Measurements from ENCODE around the gene AAK1. TPM values are rescaled to one million over a fixed set of nuclear protein-coding genes. Genes with fewer than 3 reads are reported as not detected.
"Not testable (repeated sequence)": the region's sequence is repeated elsewhere in the genome, so short reads cannot be mapped to it uniquely, and the experiment has no call there.

The AAK1 gene
- total and polyA plus RNA-seq, 7 donors, result 7.8 to 95.2 (median 52.5) TPM

- intact Hi-C loops (cut with DNase I), result no loop called here
- H3K4me3 ChIP-seq, result peak overlapping the region; percentile 1
- TF ChIP-seq, protein P1, sequence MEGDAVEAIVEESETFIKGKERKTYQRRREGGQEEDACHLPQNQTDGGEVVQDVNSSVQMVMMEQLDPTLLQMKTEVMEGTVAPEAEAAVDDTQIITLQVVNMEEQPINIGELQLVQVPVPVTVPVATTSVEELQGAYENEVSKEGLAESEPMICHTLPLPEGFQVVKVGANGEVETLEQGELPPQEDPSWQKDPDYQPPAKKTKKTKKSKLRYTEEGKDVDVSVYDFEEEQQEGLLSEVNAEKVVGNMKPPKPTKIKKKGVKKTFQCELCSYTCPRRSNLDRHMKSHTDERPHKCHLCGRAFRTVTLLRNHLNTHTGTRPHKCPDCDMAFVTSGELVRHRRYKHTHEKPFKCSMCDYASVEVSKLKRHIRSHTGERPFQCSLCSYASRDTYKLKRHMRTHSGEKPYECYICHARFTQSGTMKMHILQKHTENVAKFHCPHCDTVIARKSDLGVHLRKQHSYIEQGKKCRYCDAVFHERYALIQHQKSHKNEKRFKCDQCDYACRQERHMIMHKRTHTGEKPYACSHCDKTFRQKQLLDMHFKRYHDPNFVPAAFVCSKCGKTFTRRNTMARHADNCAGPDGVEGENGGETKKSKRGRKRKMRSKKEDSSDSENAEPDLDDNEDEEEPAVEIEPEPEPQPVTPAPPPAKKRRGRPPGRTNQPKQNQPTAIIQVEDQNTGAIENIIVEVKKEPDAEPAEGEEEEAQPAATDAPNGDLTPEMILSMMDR (IDR thresholded peaks at IDR 0.05), result no peak
- 26 to 53% (median 33%) methylated on average over 1 of the region's 1 CpG for whole genome bisulfite sequencing, 3 donors
- H3K36me3 ChIP-seq (ENCODE audit: insufficient read depth in 1 of 2, low read depth in 1 of 2), result no peaks in the 10 kb centered on the region
- peaks cover 41% of the 10 kb centered on the region for H3K4me1 ChIP-seq
- no peaks in the 10 kb centered on the region for H3K27me3 ChIP-seq (ENCODE audit: insufficient read depth in 3 of 3, low read length in 2 of 3)
- no peaks in the 10 kb centered on the region for H3K9me3 ChIP-seq
- peak in 3 of 4 donors; percentile 30 to 59 (median 36) for ATAC-seq
- H3K27ac ChIP-seq, result peak overlapping the region; percentile 11
- no peak for DNase-seq
Observed at GRCh38 chr2:69624611-69625010, 18.9 kb downstream of the AAK1 start.

GRCh38 chr2:69624131-69624530 is 19.4 kb downstream of the AAK1 start:
- Histone ChIP-seq H3K4me1 (peaks cover 40% of the 10 kb centered on the region), H3K27ac (no peak overlapping the region)
- WGBS, 3 donors, result 61 to 71% (median 68%) methylated on average over 1 of the region's 1 CpG

GRCh38 chr2:69623236-69623635 is 20.3 kb downstream of the AAK1 start:
- WGBS, 3 donors, result 90 to 98% (median 94%) methylated on average over 7 of the region's 7 CpGs
- DNase-seq, result no peak
- no peaks in the 10 kb centered on the region for H3K27me3 ChIP-seq (ENCODE audit: insufficient read depth in 3 of 3, low read length in 2 of 3)
- no peak for ATAC-seq
- H3K27ac ChIP-seq, result no peak overlapping the region
- no peaks in the 10 kb centered on the region for H3K36me3 ChIP-seq (ENCODE audit: insufficient read depth in 1 of 2, low read depth in 1 of 2)
- TF ChIP-seq, protein P1 (IDR thresholded peaks at IDR 0.05), result no peak
- H3K9me3 ChIP-seq, result no peaks in the 10 kb centered on the region
- no peak overlapping the region for H3K4me3 ChIP-seq
- intact Hi-C loops (cut with DNase I), result no loop called here
- H3K4me1 ChIP-seq, result peaks cover 37% of the 10 kb centered on the region

More at GRCh38 chr2:69624131-69624530, 19.4 kb downstream of the AAK1 start:
- TF ChIP-seq, protein P1 (IDR thresholded peaks at IDR 0.05), result no peak
- no peaks in the 10 kb centered on the region for H3K27me3 ChIP-seq (ENCODE audit: insufficient read depth in 3 of 3, low read length in 2 of 3)
- no peaks in the 10 kb centered on the region for H3K36me3 ChIP-seq (ENCODE audit: insufficient read depth in 1 of 2, low read depth in 1 of 2)
- no peak overlapping the region for H3K4me3 ChIP-seq
- H3K9me3 ChIP-seq, result no peaks in the 10 kb centered on the region
- ATAC-seq, result no peak
- no peak for DNase-seq
- intact Hi-C loops (cut with DNase I), result no loop called here

DNA sequence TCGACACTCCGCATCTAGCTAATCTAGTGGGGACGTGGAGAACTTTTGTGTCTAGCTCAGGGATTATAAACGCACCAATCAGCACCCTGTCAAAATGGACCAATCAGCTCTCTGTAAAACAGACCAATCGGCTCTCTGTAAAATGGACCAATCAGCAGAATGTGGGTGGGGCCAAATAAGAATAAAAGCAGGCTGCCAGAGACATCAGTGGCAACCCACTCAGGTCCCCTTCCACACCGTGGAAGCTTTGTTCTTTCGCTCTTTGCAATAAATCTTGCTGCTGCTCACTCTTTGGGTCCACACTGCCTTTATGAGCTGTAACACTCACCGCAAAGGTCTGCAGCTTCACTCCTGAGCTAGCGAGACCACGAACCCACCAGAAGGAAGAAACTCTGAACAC is 20.7 kb downstream of the AAK1 start:
- H3K27ac ChIP-seq; H3K9me3 ChIP-seq; intact Hi-C loops (cut with DNase I); ATAC-seq; H3K4me3 ChIP-seq; DNase-seq; H3K27me3 ChIP-seq (ENCODE audit: insufficient read depth in 3 of 3, low read length in 2 of 3); H3K36me3 ChIP-seq (ENCODE audit: insufficient read depth in 1 of 2, low read depth in 1 of 2): not testable (repeated sequence)
- H3K4me1 ChIP-seq, result peaks cover 42% of the 10 kb centered on the region
- WGBS, 3 donors, result 91 to 99% (median 97%) methylated on average over 8 to 10 of the region's 10 CpGs

GRCh38 chr2:69622017-69622540 is 21.5 kb downstream of the AAK1 start:
- intact Hi-C loops (cut with DNase I); ATAC-seq; H3K4me3 ChIP-seq; H3K27me3 ChIP-seq (ENCODE audit: insufficient read depth in 3 of 3, low read length in 2 of 3); DNase-seq; H3K36me3 ChIP-seq (ENCODE audit: insufficient read depth in 1 of 2, low read depth in 1 of 2); H3K27ac ChIP-seq; H3K9me3 ChIP-seq: not testable (repeated sequence)
- peaks cover 49% of the 10 kb centered on the region for H3K4me1 ChIP-seq
- 98 to 99% (median 98%) methylated on average over 15 to 29 of the region's 29 CpGs for WGBS, 3 donors

DNA sequence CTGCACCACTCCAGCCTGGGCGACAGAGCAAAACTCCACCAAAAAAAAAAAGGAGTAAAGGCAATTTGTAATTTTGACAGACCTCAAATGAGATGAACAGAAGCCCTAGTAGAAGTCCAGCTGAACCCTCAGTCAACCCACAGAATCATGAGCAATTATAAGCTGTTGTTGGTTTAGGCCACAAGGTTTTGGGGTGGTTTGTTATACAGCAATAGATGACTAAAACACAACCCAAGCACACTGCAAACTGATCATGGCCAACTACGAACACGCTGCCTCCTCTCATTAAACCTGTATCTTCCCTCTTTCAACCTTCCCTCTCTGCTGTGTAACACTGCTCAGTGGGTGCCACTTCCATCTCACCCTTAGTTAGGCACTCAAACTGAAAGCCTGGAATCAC is 22.1 kb downstream of the AAK1 start:
- no peak for ATAC-seq
- TF ChIP-seq, protein P1 (IDR thresholded peaks at IDR 0.05), result no peak
- Histone ChIP-seq H3K9me3 (no peaks in the 10 kb centered on the region), H3K4me1 (peaks cover 55% of the 10 kb centered on the region), H3K27ac (no peak overlapping the region), H3K27me3 (ENCODE audit: insufficient read depth in 3 of 3, low read length in 2 of 3) (no peaks in the 10 kb centered on the region), H3K4me3 (no peak overlapping the region), H3K36me3 (ENCODE audit: insufficient read depth in 1 of 2, low read depth in 1 of 2) (no peaks in the 10 kb centered on the region)
- intact Hi-C loops (cut with DNase I), result no loop called here
- DNase-seq, result no peak
- WGBS, 3 donors, result 96 to 98% (median 96%) methylated on average over 3 of the region's 3 CpGs

Measured in psoas muscle (tissue), 8 donors.